Nephron progenitor cell (in vitro differentiated cells): ENCODE measurements around the gene RGS2.

ENCODE experiments used
- DNase-seq: peaks from one replicate; pipeline ENCODE4 v3.0.0; 2021
- H3K27ac Mint-ChIP-seq: 2 replicates; pipeline ENCODE4 v1.8.0; 2021; ENCODE audit warnings: mild to moderate bottlenecking, moderate library complexity, mixed read lengths
- H3K27me3 Mint-ChIP-seq: 2 replicates; pipeline ENCODE4 v1.8.0; 2021; ENCODE audit warnings: mild to moderate bottlenecking, low read depth, mixed read lengths; ENCODE audit not compliant: poor library complexity
- H3K36me3 Mint-ChIP-seq: 2 replicates; pipeline ENCODE4 v1.8.0; 2021; ENCODE audit warnings: low read depth, mixed read lengths
- H3K4me1 Mint-ChIP-seq: 2 replicates; pipeline ENCODE4 v1.8.0; 2021; ENCODE audit warnings: mixed read lengths
- H3K4me3 Mint-ChIP-seq: 2 replicates; pipeline ENCODE4 v1.8.0; 2021; ENCODE audit warnings: mild to moderate bottlenecking, moderate library complexity, mixed read lengths
- H3K9me3 Mint-ChIP-seq: 2 replicates; pipeline ENCODE4 v1.8.0; 2021; ENCODE audit warnings: mild to moderate bottlenecking, moderate library complexity, mixed read lengths
- CTCF ChIP-seq: fragments of 200-600 bp; sonication (generic); IDR thresholded peaks from 2 replicates; pipeline ENCODE4 v1.5.0; 2021; ENCODE audit warnings: antibody characterized with exemption

Gene RGS2

GRCh38 chr1:192824511-192824910 lies 15.7 kb downstream of the RGS2 start:
- Mint-ChIP-seq H3K27ac (no peak overlapping the region), H3K4me3 (no peak overlapping the region), H3K9me3 (no peaks in the 10 kb centered on the region), H3K27me3 (no peaks in the 10 kb centered on the region), H3K36me3 (no peaks in the 10 kb centered on the region), H3K4me1 (no peaks in the 10 kb centered on the region)
- TF ChIP-seq CTCF: no peak
- no peak for DNase-seq

- Mint-ChIP-seq H3K27ac (no peak overlapping the region), H3K36me3 (no peaks in the 10 kb centered on the region), H3K4me1 (no peaks in the 10 kb centered on the region), H3K4me3 (no peak overlapping the region), H3K9me3 (no peaks in the 10 kb centered on the region), H3K27me3 (no peaks in the 10 kb centered on the region)
- no peak for TF ChIP-seq CTCF
- no peak for DNase-seq
These were observed 18.1 kb downstream of the RGS2 start for GRCh38 chr1:192826791-192827546.

GRCh38 chr1:192830595-192831246 lies 21.9 kb downstream of the RGS2 start:
- TF ChIP-seq CTCF: no peak
- no peaks in the 10 kb centered on the region for H3K4me1 Mint-ChIP-seq

GRCh38 chr1:192831706-192832355 lies 23.0 kb downstream of the RGS2 start:
- no peak for TF ChIP-seq CTCF

More at GRCh38 chr1:192830595-192831246, 21.9 kb downstream of the RGS2 start:
- no peak overlapping the region for H3K27ac Mint-ChIP-seq
- DNase-seq: no peak
- H3K27me3 Mint-ChIP-seq: no peaks in the 10 kb centered on the region
- no peaks in the 10 kb centered on the region for H3K36me3 Mint-ChIP-seq
- no peak overlapping the region for H3K4me3 Mint-ChIP-seq
- no peaks in the 10 kb centered on the region for H3K9me3 Mint-ChIP-seq

GRCh38 chr1:192832492-192832891 lies 23.7 kb downstream of the RGS2 start:
- H3K4me1 Mint-ChIP-seq: no peaks in the 10 kb centered on the region
- no peaks in the 10 kb centered on the region for H3K27me3 Mint-ChIP-seq
- no peak for TF ChIP-seq CTCF
- no peaks in the 10 kb centered on the region for H3K36me3 Mint-ChIP-seq
- H3K27ac Mint-ChIP-seq: no peak overlapping the region
- DNase-seq: no peak
- H3K4me3 Mint-ChIP-seq: no peak overlapping the region
- H3K9me3 Mint-ChIP-seq: no peaks in the 10 kb centered on the region

More at GRCh38 chr1:192831706-192832355, 23.0 kb downstream of the RGS2 start:
- H3K9me3 Mint-ChIP-seq: no peaks in the 10 kb centered on the region
- no peaks in the 10 kb centered on the region for H3K27me3 Mint-ChIP-seq
- DNase-seq: no peak
- no peaks in the 10 kb centered on the region for H3K4me1 Mint-ChIP-seq
- H3K36me3 Mint-ChIP-seq: no peaks in the 10 kb centered on the region
- no peak overlapping the region for H3K4me3 Mint-ChIP-seq
- H3K27ac Mint-ChIP-seq: no peak overlapping the region
